ENCODE measurements around the gene TYSND1. TPM values are rescaled to one million over a fixed set of nuclear protein-coding genes. Genes with fewer than 3 reads are reported as not detected.

TYSND1 gene
- 32.5 and 33.4 TPM in 2 replicates for total RNA-seq (2014; rRNA removed; shearing (Covaris generic))
- total RNA-seq (2022): 47.3 and 48.1 TPM in 2 replicates
- Bru-seq, nascent RNA: percentile 75 among the genes with signal in this experiment
- BruChase-seq, experiment 1, labeled RNA remaining after a 6-hour chase: percentile 84 among the genes with signal in this experiment
- percentile 84 among the genes with signal in this experiment for BruChase-seq, experiment 2, labeled RNA remaining after a 2-hour chase
- long read RNA-seq, transcript TYSND1-204 (3 exons, 3,341 nt): minor isoform, 35 of 222 reads
- long read RNA-seq, transcript TYSND1-202 (2 exons, 3,397 nt): minor isoform, 6 of 222 reads
- long read RNA-seq, transcript TYSND1-201 (4 exons, 3,644 nt): major isoform, 155 of 222 reads
- long read RNA-seq, transcript TYSND1-203 (4 exons, 2,620 nt): minor isoform, 13 of 222 reads
- long read RNA-seq, partial matches to known transcripts: 13 of 222 reads
- long read RNA-seq, other reads (novel, unspliced or antisense): 0 of 222 reads

- peaks cover 36% of the 10 kb centered on the region for H3K36me3 ChIP-seq (ENCODE audit: insufficient read depth, low read length)
- H3K4me1 ChIP-seq (ENCODE audit: insufficient read depth, low read length, poor library complexity, severe bottlenecking): peaks cover 17% of the 10 kb centered on the region
- H3K9me3 ChIP-seq (ENCODE audit: low read length): no peaks in the 10 kb centered on the region
- H4K20me1 ChIP-seq (ENCODE audit: insufficient read depth, low read length): no peaks in the 10 kb centered on the region
- ChIA-PET POLR2A (interaction anchor here (0.6 to 1.7 kb wide), 15 partner anchors 10 to 290 kb away, joined by 3 to 12 read pairs (median 4); partner anchors contain the start of genes EIF4EBP2 and SAR1A), CTCF (ENCODE audit: unreplicated experiment) (interaction anchor here (0.6 to 1.6 kb wide), 8 partner anchors 11 to 233 kb away, joined by 3 to 10 read pairs (median 4); partner anchors contain the start of gene SAR1A)
- intact Hi-C loops (cut with micrococcal nuclease; ENCODE audit: unreplicated experiment): loop anchor here (1.0 to 10.0 kb wide), 2 partner anchors 24 to 218 kb away; partner anchors contain the start of gene SAR1A
- no peaks in the 10 kb centered on the region; the same call in 1 of the 2 replicates for H3K79me2 ChIP-seq (ENCODE audit: insufficient read depth, low read depth, low read length)
- peak within 1 kb of the TSS; percentile 78 for H3K27ac ChIP-seq (ENCODE audit: low read depth, low read length, poor library complexity, severe bottlenecking)
- H3K9me2 ChIP-seq (ENCODE audit: insufficient read depth, low read length): no peaks in the 10 kb centered on the region
- TF ChIP-seq CTCF (conservative IDR thresholded peaks at IDR 0.05; ENCODE audit: low read length) (peak; percentile 84), EZH2phosphoT487 (IDR thresholded peaks at IDR 0.05; ENCODE audit: borderline replicate concordance, low read depth, low read length) (no peak)
- H2AFZ ChIP-seq (ENCODE audit: low read length): peak within 1 kb of the TSS; percentile 47
- TSS peak; percentile 88 for BruUV-seq (replicated peaks)
- DNase-seq (ENCODE audit: low spot score): peak; percentile 99
- peak within 1 kb of the TSS; percentile 76 for H3K4me3 ChIP-seq (ENCODE audit: low read depth, low read length, poor library complexity, severe bottlenecking)
- H3K4me2 ChIP-seq (ENCODE audit: low read length): peak within 1 kb of the TSS; percentile 90
Observed at GRCh38 chr10:70146489-70147258, at the start of gene TYSND1. TSS of gene TYSND1 (minus strand) at chr10:70146700. CDS start at chr10:70146586, 114 bp downstream.

- Histone ChIP-seq H3K9me3 (ENCODE audit: low read length) (no peaks in the 10 kb centered on the region), H3K4me3 (ENCODE audit: low read depth, low read length, poor library complexity, severe bottlenecking) (no peak overlapping the region), H3K27ac (ENCODE audit: low read depth, low read length, poor library complexity, severe bottlenecking) (no peak overlapping the region), H3K9me2 (ENCODE audit: insufficient read depth, low read length) (no peaks in the 10 kb centered on the region), H3K4me1 (ENCODE audit: insufficient read depth, low read length, poor library complexity, severe bottlenecking) (no peaks in the 10 kb centered on the region), H3K4me2 (ENCODE audit: low read length) (no peak overlapping the region), H2AFZ (ENCODE audit: low read length) (no peak overlapping the region), H3K79me2 (ENCODE audit: insufficient read depth, low read depth, low read length) (no peaks in the 10 kb centered on the region), H4K20me1 (ENCODE audit: insufficient read depth, low read length) (no peaks in the 10 kb centered on the region), H3K36me3 (ENCODE audit: insufficient read depth, low read length) (peaks cover 23% of the 10 kb centered on the region)
- CTCF ChIA-PET (ENCODE audit: unreplicated experiment): no interaction called here
- intact Hi-C loops (cut with micrococcal nuclease; ENCODE audit: unreplicated experiment): no loop called here
- POLR2A ChIA-PET: interaction anchor here (0.6 kb wide), 1 partner anchor 158 kb away, joined by 3 read pairs; no protein-coding TSS in a partner anchor
- no TSS peak for BruUV-seq (replicated peaks)
- DNase-seq (ENCODE audit: low spot score): no peak
- no peak for TF ChIP-seq EZH2phosphoT487 (IDR thresholded peaks at IDR 0.05; ENCODE audit: borderline replicate concordance, low read depth, low read length)
- no peak for TF ChIP-seq CTCF (conservative IDR thresholded peaks at IDR 0.05; ENCODE audit: low read length)
Observed at GRCh38 chr10:70193391-70193844, 46.9 kb upstream of the TYSND1 start.

Data from OCI-LY7 (cell line).